ENCODE measurements around the gene HECW1.
"Not testable (repeated sequence)": the region's sequence is repeated elsewhere in the genome, so short reads cannot be mapped to it uniquely, and the experiment has no call there.

HECW1 gene

GRCh38 chr7:43583424-43584194 is 471.2 kb downstream of the HECW1 start:
- peak overlapping the region; percentile 97 for H3K9ac ChIP-seq (ENCODE audit: low read length)
- under 1% methylated on average over 59 of the region's 66 CpGs for WGBS
- H3K4me2 ChIP-seq (ENCODE audit: low read length, poor library complexity, severe bottlenecking): peak overlapping the region; percentile 78
- H3K23ac ChIP-seq (ENCODE audit: low read length in 2 of 2): peak overlapping the region; percentile 7 to 99
- H3K27me3 ChIP-seq (ENCODE audit: control insufficient read depth in 1 of 2, insufficient read depth in 1 of 2, low read length in 2 of 2): no peaks in the 10 kb centered on the region
- H3K9me3 ChIP-seq (ENCODE audit: control insufficient read depth, low read length): no peaks in the 10 kb centered on the region
- H3K27ac ChIP-seq (ENCODE audit: low read length, poor library complexity, severe bottlenecking): peak overlapping the region; percentile 79
- peak overlapping the region; percentile 97 for H2AFZ ChIP-seq (ENCODE audit: low read depth, low read length)
- H4K8ac ChIP-seq (ENCODE audit: low read length): peak overlapping the region; percentile 72
- peaks cover 9% of the 10 kb centered on the region for H3K4me1 ChIP-seq (ENCODE audit: control insufficient read depth, insufficient read depth, low read depth, low read length)
- no peaks in the 10 kb centered on the region for H3K36me3 ChIP-seq (ENCODE audit: control insufficient read depth in 1 of 2, insufficient read depth in 2 of 2, low read depth in 1 of 2, low read length in 2 of 2)
- H3K4me3 ChIP-seq (ENCODE audit: insufficient read depth in 1 of 2, low read depth in 1 of 2, low read length in 2 of 2): peak overlapping the region; percentile 97 to 99
- H3K18ac ChIP-seq (ENCODE audit: low read depth in 1 of 2, low read length in 2 of 2): peak overlapping the region; percentile 79 to 90
- H3K4ac ChIP-seq (ENCODE audit: low read depth in 1 of 2, low read length in 2 of 2): peak overlapping the region; percentile 79 to 95
- peak overlapping the region; percentile 90 for H2BK15ac ChIP-seq (ENCODE audit: low read depth, poor library complexity, severe bottlenecking)
- peak overlapping the region; percentile 73 for H2BK120ac ChIP-seq (ENCODE audit: low read depth, low read length)
- peak overlapping the region in 1 of 2 experiments; percentile 99 for H3K14ac ChIP-seq (ENCODE audit: low read length in 2 of 2)
- no peaks in the 10 kb centered on the region for H3K79me1 ChIP-seq (replicated peaks; ENCODE audit: low read length, poor library complexity, severe bottlenecking)
- no peak overlapping the region for H2AK5ac ChIP-seq (ENCODE audit: low read length, severe bottlenecking)
- peak; percentile 64 for DNase-seq
- H2BK12ac ChIP-seq (ENCODE audit: low read length in 2 of 2): peak overlapping the region in 1 of 2 experiments; percentile 77
- peak overlapping the region; percentile 89 for H2BK5ac ChIP-seq (ENCODE audit: low read depth, low read length, poor library complexity, severe bottlenecking)
- H4K91ac ChIP-seq (ENCODE audit: low read length): peak overlapping the region; percentile 83

DNA sequence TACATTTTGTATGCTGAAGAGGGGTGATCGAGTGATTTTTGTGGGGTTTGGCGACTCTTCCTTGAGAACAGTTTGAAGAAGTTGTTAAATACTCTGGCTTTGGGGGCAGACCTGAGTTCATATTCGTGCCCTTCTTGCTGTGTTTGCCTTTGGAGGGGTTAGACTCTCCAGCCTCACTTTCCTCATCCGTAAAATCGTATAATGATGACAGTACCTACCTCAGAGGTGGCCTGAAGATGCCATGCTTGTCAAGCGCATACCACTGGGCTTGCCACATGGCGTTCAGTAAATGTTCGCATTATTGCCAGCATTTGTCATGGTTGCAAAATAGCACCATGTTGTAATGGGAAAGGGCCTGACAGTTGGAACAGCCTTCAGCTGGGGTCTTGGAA is 471.7 kb downstream of the HECW1 start:
- Histone ChIP-seq H3K18ac (ENCODE audit: low read depth in 1 of 2, low read length in 2 of 2) (peak overlapping the region in 1 of 2 experiments; percentile 72), H2BK120ac (ENCODE audit: low read depth, low read length) (no peak overlapping the region), H3K27ac (ENCODE audit: low read length, poor library complexity, severe bottlenecking) (peak overlapping the region; percentile 79), H3K4me3 (ENCODE audit: insufficient read depth in 1 of 2, low read depth in 1 of 2, low read length in 2 of 2) (peak overlapping the region; percentile 97 to 99), H3K27me3 (ENCODE audit: control insufficient read depth in 1 of 2, insufficient read depth in 1 of 2, low read length in 2 of 2) (no peaks in the 10 kb centered on the region), H3K9me3 (ENCODE audit: control insufficient read depth, low read length) (no peaks in the 10 kb centered on the region), H3K14ac (ENCODE audit: low read length in 2 of 2) (peak overlapping the region in 1 of 2 experiments; percentile 23), H3K4me2 (ENCODE audit: low read length, poor library complexity, severe bottlenecking) (peak overlapping the region; percentile 78), H3K4ac (ENCODE audit: low read depth in 1 of 2, low read length in 2 of 2) (no peak overlapping the region), H3K79me1 (replicated peaks; ENCODE audit: low read length, poor library complexity, severe bottlenecking) (no peaks in the 10 kb centered on the region), H2AK5ac (ENCODE audit: low read length, severe bottlenecking) (no peak overlapping the region), H4K91ac (ENCODE audit: low read length) (no peak overlapping the region), H3K9ac (ENCODE audit: low read length) (peak overlapping the region; percentile 97), H3K4me1 (ENCODE audit: control insufficient read depth, insufficient read depth, low read depth, low read length) (peaks cover 9% of the 10 kb centered on the region), H3K36me3 (ENCODE audit: control insufficient read depth in 1 of 2, insufficient read depth in 2 of 2, low read depth in 1 of 2, low read length in 2 of 2) (no peaks in the 10 kb centered on the region), H4K8ac (ENCODE audit: low read length) (no peak overlapping the region), H2BK12ac (ENCODE audit: low read length in 2 of 2) (no peak overlapping the region), H2AFZ (ENCODE audit: low read depth, low read length) (no peak overlapping the region), H2BK15ac (ENCODE audit: low read depth, poor library complexity, severe bottlenecking) (no peak overlapping the region), H3K23ac (ENCODE audit: low read length in 2 of 2) (peak overlapping the region in 1 of 2 experiments; percentile 74), H2BK5ac (ENCODE audit: low read depth, low read length, poor library complexity, severe bottlenecking) (no peak overlapping the region)
- DNase-seq: peak; percentile 90
- WGBS: 20% methylated on average over 7 of the region's 8 CpGs

DNA sequence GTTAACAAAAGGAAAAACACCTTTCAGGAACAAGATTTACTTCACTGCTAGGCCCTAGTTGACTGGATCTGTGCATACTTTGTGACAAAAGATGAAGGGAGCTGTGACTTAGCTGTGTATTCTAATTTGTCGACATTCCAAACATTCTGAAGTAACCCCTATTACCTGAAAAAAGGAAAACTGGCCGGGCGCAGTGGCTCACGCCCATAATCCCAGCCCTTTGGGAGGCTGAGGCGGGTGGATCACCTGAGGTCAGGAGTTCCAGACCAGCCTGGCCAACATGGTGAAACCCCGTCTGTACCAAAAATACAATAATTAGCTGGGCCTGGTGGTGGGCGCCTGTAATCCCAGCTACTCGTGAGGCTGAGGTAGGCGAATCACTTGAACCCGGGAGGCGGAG is 472.3 kb downstream of the HECW1 start:
- not testable (repeated sequence) for H4K91ac ChIP-seq (ENCODE audit: low read length); H2BK12ac ChIP-seq (ENCODE audit: low read length in 2 of 2)

DNA sequence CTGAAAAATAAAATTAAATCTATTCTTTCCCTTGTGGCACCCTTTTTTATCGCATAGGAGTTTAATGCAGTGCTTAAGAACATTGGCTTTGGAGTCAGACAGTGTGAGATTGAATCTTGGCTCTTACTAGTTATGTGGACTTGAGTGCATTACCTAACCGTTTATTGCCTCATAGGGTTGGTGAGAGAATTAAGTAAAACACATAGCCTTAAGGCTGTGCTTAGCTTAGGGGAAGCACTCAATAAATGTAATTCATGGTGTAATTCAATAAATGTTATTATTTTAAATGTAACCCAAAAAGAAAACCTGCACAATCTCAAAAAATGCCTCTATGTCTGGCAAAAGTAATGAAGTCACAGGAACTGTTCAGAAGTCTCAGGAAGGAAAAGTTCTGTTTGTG is 473.1 kb downstream of the HECW1 start:
- Histone ChIP-seq H4K8ac (ENCODE audit: low read length) (no peak overlapping the region), H3K27me3 (ENCODE audit: control insufficient read depth in 1 of 2, insufficient read depth in 1 of 2, low read length in 2 of 2) (no peaks in the 10 kb centered on the region), H3K4me3 (ENCODE audit: insufficient read depth in 1 of 2, low read depth in 1 of 2, low read length in 2 of 2) (peak overlapping the region in 1 of 2 experiments; percentile 97), H3K9ac (ENCODE audit: low read length) (peak overlapping the region; percentile 33), H3K79me1 (replicated peaks; ENCODE audit: low read length, poor library complexity, severe bottlenecking) (no peaks in the 10 kb centered on the region), H2AFZ (ENCODE audit: low read depth, low read length) (no peak overlapping the region), H2BK15ac (ENCODE audit: low read depth, poor library complexity, severe bottlenecking) (no peak overlapping the region), H3K36me3 (ENCODE audit: control insufficient read depth in 1 of 2, insufficient read depth in 2 of 2, low read depth in 1 of 2, low read length in 2 of 2) (no peaks in the 10 kb centered on the region), H3K27ac (ENCODE audit: low read length, poor library complexity, severe bottlenecking) (no peak overlapping the region), H3K4ac (ENCODE audit: low read depth in 1 of 2, low read length in 2 of 2) (no peak overlapping the region), H4K91ac (ENCODE audit: low read length) (no peak overlapping the region), H2AK5ac (ENCODE audit: low read length, severe bottlenecking) (no peak overlapping the region), H3K14ac (ENCODE audit: low read length in 2 of 2) (no peak overlapping the region), H3K23ac (ENCODE audit: low read length in 2 of 2) (no peak overlapping the region), H2BK12ac (ENCODE audit: low read length in 2 of 2) (no peak overlapping the region), H3K4me1 (ENCODE audit: control insufficient read depth, insufficient read depth, low read depth, low read length) (peaks cover 13% of the 10 kb centered on the region), H2BK5ac (ENCODE audit: low read depth, low read length, poor library complexity, severe bottlenecking) (no peak overlapping the region), H2BK120ac (ENCODE audit: low read depth, low read length) (no peak overlapping the region), H3K4me2 (ENCODE audit: low read length, poor library complexity, severe bottlenecking) (no peak overlapping the region), H3K9me3 (ENCODE audit: control insufficient read depth, low read length) (no peaks in the 10 kb centered on the region), H3K18ac (ENCODE audit: low read depth in 1 of 2, low read length in 2 of 2) (no peak overlapping the region)
- 64% methylated on average over 2 of the region's 2 CpGs for WGBS
- DNase-seq: peak; percentile 87

More for the DNA sequence above, 472.3 kb downstream of the HECW1 start:
- not testable (repeated sequence) for H3K14ac ChIP-seq (ENCODE audit: low read length in 2 of 2); H3K36me3 ChIP-seq (ENCODE audit: control insufficient read depth in 1 of 2, insufficient read depth in 2 of 2, low read depth in 1 of 2, low read length in 2 of 2); H4K8ac ChIP-seq (ENCODE audit: low read length); H3K4ac ChIP-seq (ENCODE audit: low read depth in 1 of 2, low read length in 2 of 2); H2BK5ac ChIP-seq (ENCODE audit: low read depth, low read length, poor library complexity, severe bottlenecking); H3K27ac ChIP-seq (ENCODE audit: low read length, poor library complexity, severe bottlenecking); H3K23ac ChIP-seq (ENCODE audit: low read length in 2 of 2); H3K18ac ChIP-seq (ENCODE audit: low read depth in 1 of 2, low read length in 2 of 2); H2BK15ac ChIP-seq (ENCODE audit: low read depth, poor library complexity, severe bottlenecking); H3K27me3 ChIP-seq (ENCODE audit: control insufficient read depth in 1 of 2, insufficient read depth in 1 of 2, low read length in 2 of 2); H3K79me1 ChIP-seq (replicated peaks; ENCODE audit: low read length, poor library complexity, severe bottlenecking); H2AK5ac ChIP-seq (ENCODE audit: low read length, severe bottlenecking); H3K9me3 ChIP-seq (ENCODE audit: control insufficient read depth, low read length); DNase-seq; H3K4me1 ChIP-seq (ENCODE audit: control insufficient read depth, insufficient read depth, low read depth, low read length); H2BK120ac ChIP-seq (ENCODE audit: low read depth, low read length); H2AFZ ChIP-seq (ENCODE audit: low read depth, low read length)
- H3K4me3 ChIP-seq (ENCODE audit: insufficient read depth in 1 of 2, low read depth in 1 of 2, low read length in 2 of 2): peak overlapping the region; percentile 23 to 97
- 79% methylated on average over 11 of the region's 11 CpGs for WGBS
- peak overlapping the region; percentile 97 for H3K9ac ChIP-seq (ENCODE audit: low read length)
- H3K4me2 ChIP-seq (ENCODE audit: low read length, poor library complexity, severe bottlenecking): peak overlapping the region; percentile 78
